HG03060 (cell line): ENCODE data around the gene SFT2D1.

Experiments
- ATAC-seq: cut with Tn5 transposase; IDR thresholded peaks from one replicate; pipeline ENCODE4 v1.9.1; 2021; ENCODE audit warnings: low read depth, moderate number of reproducible peaks; ENCODE audit not compliant: unreplicated experiment

Gene SFT2D1

GRCh38 chr6:166308769-166309589 is 33.4 kb downstream of the SFT2D1 start:
- no peak for ATAC-seq

GRCh38 chr6:166308033-166308768 is 34.1 kb downstream of the SFT2D1 start, which contains the start of gene PRR18:
Gene PRR18 (minus strand): TSS chr6:166308392. CDS start chr6:166308142, 250 bp downstream.
- ATAC-seq = no peak

- ATAC-seq = no peak
Measured at GRCh38 chr6:166307082-166308032, 35.0 kb downstream of the SFT2D1 start.

- no peak for ATAC-seq
Measured at GRCh38 chr6:166306378-166307081, 35.8 kb downstream of the SFT2D1 start.

GRCh38 chr6:166305562-166306117 is 36.7 kb downstream of the SFT2D1 start:
- ATAC-seq = no peak

GRCh38 chr6:166304106-166304505 is 38.2 kb downstream of the SFT2D1 start:
- no peak for ATAC-seq

GRCh38 chr6:166301611-166302529 is 40.5 kb downstream of the SFT2D1 start:
- ATAC-seq = no peak

- no peak for ATAC-seq
Measured at GRCh38 chr6:166300357-166300987, 41.9 kb downstream of the SFT2D1 start.

GRCh38 chr6:166297606-166298005 is 44.7 kb downstream of the SFT2D1 start:
- no peak for ATAC-seq

- ATAC-seq = no peak
Measured at GRCh38 chr6:166296035-166296883, 46.1 kb downstream of the SFT2D1 start.

GRCh38 chr6:166293731-166294584 is 48.4 kb downstream of the SFT2D1 start:
- no peak for ATAC-seq

GRCh38 chr6:166289207-166290060 is 52.9 kb downstream of the SFT2D1 start:
- no peak for ATAC-seq

GRCh38 chr6:166286839-166287271 is 55.5 kb downstream of the SFT2D1 start:
- ATAC-seq = peak; percentile 88

GRCh38 chr6:166285233-166285632 is 57.1 kb downstream of the SFT2D1 start:
- ATAC-seq = no peak

GRCh38 chr6:166284640-166285039 is 57.7 kb downstream of the SFT2D1 start:
- no peak for ATAC-seq
